ENCODE measurements around the gene EPB41L3. TPM values are rescaled to one million over a fixed set of nuclear protein-coding genes. Genes with fewer than 3 reads are reported as not detected.

Gene EPB41L3
- total RNA-seq, 4 donors from 2014 or later = 21.2 to 39.5 (median 28.3) TPM

- 73 to 79% methylated on average over 1 of the region's 1 CpG for WGBS, 2 donors
These were observed 173.5 kb downstream of the EPB41L3 start for GRCh38 chr18:5370332-5370731.

GRCh38 chr18:5369513-5369912, 174.3 kb downstream of the EPB41L3 start:
- no peak for DNase-seq (ENCODE audit: low spot score in 2 of 2)
- TF ChIP-seq CTCF (IDR thresholded peaks at IDR 0.05) (no peak), POLR2A (IDR thresholded peaks at IDR 0.05) (no peak)
- intact Hi-C loops (cut with DNase I; ENCODE audit: low total_unique reads) = no loop called here
- 78 to 92% methylated on average over 2 of the region's 2 CpGs for WGBS, 2 donors
- H3K4me3 ChIP-seq (ENCODE audit: low read depth, poor library complexity, severe bottlenecking) = no peak overlapping the region

More at GRCh38 chr18:5370332-5370731, 173.5 kb downstream of the EPB41L3 start:
- intact Hi-C loops (cut with DNase I; ENCODE audit: low total_unique reads) = no loop called here
- H3K4me3 ChIP-seq (ENCODE audit: low read depth, poor library complexity, severe bottlenecking) = no peak overlapping the region
- TF ChIP-seq CTCF (IDR thresholded peaks at IDR 0.05) (no peak), POLR2A (IDR thresholded peaks at IDR 0.05) (no peak)
- no peak for DNase-seq (ENCODE audit: low spot score in 2 of 2)

- H3K4me3 ChIP-seq (ENCODE audit: low read depth, poor library complexity, severe bottlenecking) = no peak overlapping the region
- 41 to 43% methylated on average over 3 of the region's 3 CpGs for WGBS, 2 donors
- DNase-seq (ENCODE audit: low spot score in 2 of 2) = no peak
- TF ChIP-seq POLR2A (IDR thresholded peaks at IDR 0.05) = no peak
- no peak for TF ChIP-seq CTCF (IDR thresholded peaks at IDR 0.05)
- intact Hi-C loops (cut with DNase I; ENCODE audit: low total_unique reads) = no loop called here
These were observed 178.4 kb downstream of the EPB41L3 start for GRCh38 chr18:5365443-5365842.

GRCh38 chr18:5350636-5351035, 193.2 kb downstream of the EPB41L3 start:
- no peak for DNase-seq (ENCODE audit: low spot score in 2 of 2)
- TF ChIP-seq POLR2A (IDR thresholded peaks at IDR 0.05) (no peak), CTCF (IDR thresholded peaks at IDR 0.05) (no peak)
- no peak overlapping the region for H3K4me3 ChIP-seq (ENCODE audit: low read depth, poor library complexity, severe bottlenecking)
- WGBS, 2 donors = 90 to 93% methylated on average over 2 of the region's 2 CpGs
- intact Hi-C loops (cut with DNase I; ENCODE audit: low total_unique reads) = no loop called here

Other genes with a start within 250 kb of the EPB41L3 start
- 10 to 100 TPM; 12.3 to 14.0 (median 13.4) TPM for gene ZBTB14, start 248.3 kb downstream of the EPB41L3 start, total RNA-seq